Nephron progenitor cell (in vitro differentiated cells): ENCODE results near the gene WNK1.

Experiments
- DNase-seq: peaks from one replicate; pipeline ENCODE4 v3.0.0; 2021
- H3K27ac Mint-ChIP-seq: 2 replicates; pipeline ENCODE4 v1.8.0; 2021; ENCODE audit warnings: mild to moderate bottlenecking, moderate library complexity, mixed read lengths
- H3K27me3 Mint-ChIP-seq: 2 replicates; pipeline ENCODE4 v1.8.0; 2021; ENCODE audit warnings: mild to moderate bottlenecking, low read depth, mixed read lengths; ENCODE audit not compliant: poor library complexity
- H3K36me3 Mint-ChIP-seq: 2 replicates; pipeline ENCODE4 v1.8.0; 2021; ENCODE audit warnings: low read depth, mixed read lengths
- H3K4me1 Mint-ChIP-seq: 2 replicates; pipeline ENCODE4 v1.8.0; 2021; ENCODE audit warnings: mixed read lengths
- H3K4me3 Mint-ChIP-seq: 2 replicates; pipeline ENCODE4 v1.8.0; 2021; ENCODE audit warnings: mild to moderate bottlenecking, moderate library complexity, mixed read lengths
- H3K9me3 Mint-ChIP-seq: 2 replicates; pipeline ENCODE4 v1.8.0; 2021; ENCODE audit warnings: mild to moderate bottlenecking, moderate library complexity, mixed read lengths
- TF ChIP-seq, protein P1 (sequence below): fragments of 200-600 bp; sonication (generic); IDR thresholded peaks from 2 replicates; pipeline ENCODE4 v1.5.0; 2021; ENCODE audit warnings: antibody characterized with exemption

Gene WNK1

GRCh38 chr12:958588-959123, 206.3 kb downstream of the WNK1 start:
- no peaks in the 10 kb centered on the region for H3K4me1 Mint-ChIP-seq
- H3K4me3 Mint-ChIP-seq = no peak overlapping the region
- no peaks in the 10 kb centered on the region for H3K9me3 Mint-ChIP-seq
- no peaks in the 10 kb centered on the region for H3K27me3 Mint-ChIP-seq
- no peak for DNase-seq
- no peak overlapping the region for H3K27ac Mint-ChIP-seq
- peaks cover 7% of the 10 kb centered on the region for H3K36me3 Mint-ChIP-seq
- TF ChIP-seq, protein P1, sequence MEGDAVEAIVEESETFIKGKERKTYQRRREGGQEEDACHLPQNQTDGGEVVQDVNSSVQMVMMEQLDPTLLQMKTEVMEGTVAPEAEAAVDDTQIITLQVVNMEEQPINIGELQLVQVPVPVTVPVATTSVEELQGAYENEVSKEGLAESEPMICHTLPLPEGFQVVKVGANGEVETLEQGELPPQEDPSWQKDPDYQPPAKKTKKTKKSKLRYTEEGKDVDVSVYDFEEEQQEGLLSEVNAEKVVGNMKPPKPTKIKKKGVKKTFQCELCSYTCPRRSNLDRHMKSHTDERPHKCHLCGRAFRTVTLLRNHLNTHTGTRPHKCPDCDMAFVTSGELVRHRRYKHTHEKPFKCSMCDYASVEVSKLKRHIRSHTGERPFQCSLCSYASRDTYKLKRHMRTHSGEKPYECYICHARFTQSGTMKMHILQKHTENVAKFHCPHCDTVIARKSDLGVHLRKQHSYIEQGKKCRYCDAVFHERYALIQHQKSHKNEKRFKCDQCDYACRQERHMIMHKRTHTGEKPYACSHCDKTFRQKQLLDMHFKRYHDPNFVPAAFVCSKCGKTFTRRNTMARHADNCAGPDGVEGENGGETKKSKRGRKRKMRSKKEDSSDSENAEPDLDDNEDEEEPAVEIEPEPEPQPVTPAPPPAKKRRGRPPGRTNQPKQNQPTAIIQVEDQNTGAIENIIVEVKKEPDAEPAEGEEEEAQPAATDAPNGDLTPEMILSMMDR = no peak
